ENCODE results near the gene FKBP11.
"Not testable (repeated sequence)": the region's sequence is repeated elsewhere in the genome, so short reads cannot be mapped to it uniquely, and the experiment has no call there.

FKBP11 gene

GRCh38 chr12:48903982-48904411 is 21.3 kb downstream of the FKBP11 start:
- peak; percentile 75 for DNase-seq

GRCh38 chr12:48903363-48903981 is 21.8 kb downstream of the FKBP11 start:
- no peak for DNase-seq

DNA sequence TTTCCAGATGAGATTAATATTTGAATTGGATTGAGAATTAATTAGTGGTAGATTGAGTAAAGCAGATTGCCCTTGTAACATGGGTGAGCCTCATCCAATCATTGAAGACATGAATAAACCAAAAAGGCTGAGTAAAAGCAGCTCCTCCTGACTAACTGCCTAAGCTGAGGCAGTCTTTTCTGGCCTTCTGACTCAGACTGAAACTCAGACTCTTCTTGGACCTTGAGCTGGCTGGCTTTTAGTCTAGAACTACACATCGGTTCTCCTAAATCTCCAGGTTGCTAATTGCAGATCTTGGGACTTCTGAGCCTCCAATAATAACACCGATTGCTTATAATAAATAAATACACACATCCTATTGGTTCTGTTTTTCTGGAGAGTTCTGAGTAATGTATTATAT is 24.0 kb downstream of the FKBP11 start:
- DNase-seq, result no peak

DNA sequence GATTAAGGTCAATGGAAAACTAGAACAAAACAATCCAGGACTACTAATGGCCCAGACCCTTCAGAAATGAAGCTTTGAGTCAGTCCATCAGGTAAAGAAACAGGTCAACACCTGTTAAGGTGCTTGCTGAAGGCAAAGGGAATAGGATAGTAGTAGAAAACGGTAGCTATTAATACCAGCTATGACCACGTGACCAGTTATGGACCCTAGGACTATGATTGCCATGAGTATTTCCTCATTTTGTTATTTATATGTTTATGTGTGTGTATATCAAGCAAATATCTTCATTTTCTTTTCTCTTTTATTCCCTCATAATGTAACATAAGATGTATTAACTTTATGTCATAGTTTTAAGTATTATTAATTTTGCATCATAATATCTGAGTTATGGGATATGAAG is 25.6 kb downstream of the FKBP11 start:
- no peak for DNase-seq

- no peak for DNase-seq
These were observed 31.0 kb downstream of the FKBP11 start for GRCh38 chr12:48894271-48894670.

- peak; percentile 39 for DNase-seq
These were observed 34.5 kb downstream of the FKBP11 start for GRCh38 chr12:48890657-48891418.

- no peak for DNase-seq
These were observed 35.6 kb downstream of the FKBP11 start for GRCh38 chr12:48889679-48890078.

GRCh38 chr12:48883305-48884161 is 41.8 kb downstream of the FKBP11 start:
- no peak for DNase-seq

GRCh38 chr12:48882972-48883304 is 42.4 kb downstream of the FKBP11 start:
- DNase-seq, result no peak

DNA sequence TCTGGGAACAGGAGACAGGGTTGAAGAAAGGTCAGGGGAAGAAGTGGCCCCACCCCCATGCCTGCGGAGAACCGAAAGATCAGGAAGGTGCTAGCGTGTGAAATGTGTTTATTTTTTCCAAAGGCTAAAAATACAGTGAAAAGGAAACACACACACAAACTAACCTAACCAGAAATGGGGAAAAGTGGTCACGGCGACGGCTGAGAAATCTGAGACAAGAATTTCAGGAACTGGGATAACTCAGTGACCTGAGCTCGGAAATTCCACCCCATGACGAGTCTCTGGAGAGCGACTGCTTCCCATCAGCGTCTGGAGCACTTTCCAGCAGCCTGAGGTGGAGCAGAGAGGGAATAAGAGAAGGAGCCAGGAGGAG is 43.0 kb downstream of the FKBP11 start:
- DNase-seq, result no peak

GRCh38 chr12:48881686-48882314 is 43.5 kb downstream of the FKBP11 start:
- DNase-seq, result no peak

DNA sequence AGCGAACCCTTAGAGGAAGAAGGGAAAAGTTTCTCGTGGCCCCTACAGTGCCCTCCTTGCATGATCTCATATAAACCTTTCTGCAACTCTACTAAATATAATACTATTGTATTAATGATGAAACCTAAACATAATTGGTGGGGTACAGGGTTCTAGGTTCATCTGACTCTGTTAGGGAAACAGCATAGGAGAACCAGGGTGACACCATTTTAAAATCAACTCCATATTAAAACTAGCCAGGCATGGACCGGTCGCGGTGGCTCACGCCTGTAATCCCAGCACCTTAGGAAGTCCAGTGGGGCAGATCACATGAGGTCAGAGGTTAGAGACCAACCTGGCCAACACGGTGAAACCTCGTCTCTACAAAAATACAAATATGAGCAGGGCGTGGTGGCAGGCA is 44.6 kb downstream of the FKBP11 start:
- DNase-seq, result no peak

- no peak for DNase-seq
These were observed 46.7 kb downstream of the FKBP11 start for GRCh38 chr12:48878548-48878947.

DNA sequence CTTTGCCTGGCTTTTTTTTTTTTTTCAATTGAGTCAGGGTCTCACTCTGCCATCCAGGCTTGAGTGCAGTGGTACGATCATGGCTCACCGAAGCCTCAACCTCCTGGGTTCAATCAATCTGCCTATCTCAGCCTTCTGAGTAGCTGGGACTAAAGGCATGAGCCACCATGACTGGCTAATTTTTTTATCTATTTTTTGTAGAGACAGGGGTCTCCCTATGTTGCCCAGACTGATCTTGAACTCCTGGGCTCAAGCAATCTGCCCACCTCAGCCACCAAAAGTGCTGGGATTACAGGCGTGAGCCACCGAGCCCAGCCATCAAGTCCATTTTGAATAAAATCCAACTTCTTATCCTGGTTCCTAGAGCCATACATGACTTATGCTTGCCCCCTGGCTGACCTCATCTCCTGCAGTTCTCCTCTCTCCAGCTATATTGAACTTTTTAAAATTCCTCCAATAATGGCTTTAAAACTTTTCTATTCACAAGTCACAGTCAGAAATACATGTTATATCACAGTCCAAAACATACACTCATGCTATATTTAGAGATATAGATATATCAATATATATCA is 49.3 kb downstream of the FKBP11 start:
- no peak for DNase-seq

DNA sequence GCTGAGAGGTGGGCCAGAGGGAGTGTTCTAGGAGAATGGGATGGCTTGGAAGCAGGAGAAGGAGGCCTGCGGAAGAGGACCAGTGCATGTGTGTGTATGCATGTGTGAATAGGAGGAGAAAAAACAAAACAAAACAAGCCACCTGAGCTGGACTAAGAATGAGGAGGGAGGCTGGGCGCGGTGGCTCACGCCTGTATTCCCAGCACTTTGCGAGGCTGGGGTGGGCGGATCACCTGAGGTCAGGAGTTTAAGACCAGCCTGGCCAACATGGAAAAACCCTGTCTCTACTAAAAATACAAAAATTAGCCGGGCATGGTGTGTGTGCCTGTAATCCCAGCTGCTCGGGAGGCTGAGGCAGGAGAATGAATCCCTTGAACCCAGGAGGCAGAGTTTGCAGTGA is 51.8 kb downstream of the FKBP11 start:
- DNase-seq, result not testable (repeated sequence)

DNA sequence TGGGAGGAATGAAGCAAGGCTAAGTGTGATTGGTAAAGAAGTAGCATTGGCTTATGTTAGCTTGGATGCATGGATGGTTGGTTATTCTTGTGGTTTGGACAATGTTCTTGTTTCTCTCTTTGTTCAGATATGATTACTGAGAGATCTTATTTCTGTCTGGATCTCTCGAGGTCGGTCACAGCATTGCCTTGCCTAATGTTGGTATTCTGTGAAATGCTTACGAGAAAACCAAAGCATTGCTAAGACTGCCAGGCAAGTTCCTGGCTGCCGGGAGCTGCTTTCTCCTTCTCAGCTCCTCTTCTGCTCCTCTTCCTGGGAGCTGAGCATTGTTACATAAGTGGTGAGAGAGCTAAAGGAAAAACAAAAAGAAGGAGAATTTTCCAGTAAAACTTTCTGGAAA is 52.2 kb downstream of the FKBP11 start:
- DNase-seq, result no peak
